Lower lobe of right lung (tissue), 2 donors: Measurements from ENCODE around the gene PLEKHG3. TPM values are rescaled to one million over a fixed set of nuclear protein-coding genes. Genes with fewer than 3 reads are reported as not detected.

Experiments
- ATAC-seq, 2 donors: fragments of 200-7000 bp; cut with Tn5 transposase; one replicate each; pipeline ENCODE4 v1.9.1; 2020 to 2022; ENCODE audit warnings: mild to moderate bottlenecking in 2 of 2, moderate library complexity in 2 of 2
- DNase-seq: peaks from one replicate; pipeline ENCODE4 v3.0.0-alpha.2; 2020
- H3K27ac ChIP-seq: fragments of 200-600 bp; one replicate; pipeline ENCODE4 v1.8.0; 2022
- H3K27me3 ChIP-seq: fragments of 200-600 bp; one replicate; pipeline ENCODE4 v1.8.0; 2022; ENCODE audit warnings: low read depth
- H3K36me3 ChIP-seq: fragments of 200-600 bp; one replicate; pipeline ENCODE4 v1.8.0; 2022; ENCODE audit warnings: mild to moderate bottlenecking
- H3K4me1 ChIP-seq: fragments of 200-600 bp; one replicate; pipeline ENCODE4 v1.8.0; 2022
- H3K4me3 ChIP-seq: fragments of 200-600 bp; one replicate; pipeline ENCODE4 v1.8.0; 2022; ENCODE audit warnings: mild to moderate bottlenecking
- H3K9me3 ChIP-seq: fragments of 200-600 bp; one replicate; pipeline ENCODE4 v1.8.0; 2022
- intact Hi-C: fragments of 100-400 bp; cut with DNase I; formaldehyde crosslinking; loops from one replicate; pipeline ENCODE4 v1.11.0; 2022
- total RNA-seq: library from RNA; stranded (reverse); fragmentation: NEBNext Ultra II Directional; extraction: Animal tissue kit (Norgen Biotek cat#: 25700); gene quantifications from one replicate; pipeline ENCODE4 v1.2.1, GENCODE V29; 2021
- TF ChIP-seq, protein P1 (sequence below): fragments of 200-600 bp; IDR thresholded peaks from one replicate; pipeline ENCODE4 v1.8.0; 2022; ENCODE audit warnings: antibody characterized with exemption, mild to moderate bottlenecking
- donor health status: DM: no; HTN: yes; CAD: no; lungs with severe emphysema.

The PLEKHG3 gene
- total RNA-seq, 1 donor from 2014 or later = 33.1 TPM

DNA sequence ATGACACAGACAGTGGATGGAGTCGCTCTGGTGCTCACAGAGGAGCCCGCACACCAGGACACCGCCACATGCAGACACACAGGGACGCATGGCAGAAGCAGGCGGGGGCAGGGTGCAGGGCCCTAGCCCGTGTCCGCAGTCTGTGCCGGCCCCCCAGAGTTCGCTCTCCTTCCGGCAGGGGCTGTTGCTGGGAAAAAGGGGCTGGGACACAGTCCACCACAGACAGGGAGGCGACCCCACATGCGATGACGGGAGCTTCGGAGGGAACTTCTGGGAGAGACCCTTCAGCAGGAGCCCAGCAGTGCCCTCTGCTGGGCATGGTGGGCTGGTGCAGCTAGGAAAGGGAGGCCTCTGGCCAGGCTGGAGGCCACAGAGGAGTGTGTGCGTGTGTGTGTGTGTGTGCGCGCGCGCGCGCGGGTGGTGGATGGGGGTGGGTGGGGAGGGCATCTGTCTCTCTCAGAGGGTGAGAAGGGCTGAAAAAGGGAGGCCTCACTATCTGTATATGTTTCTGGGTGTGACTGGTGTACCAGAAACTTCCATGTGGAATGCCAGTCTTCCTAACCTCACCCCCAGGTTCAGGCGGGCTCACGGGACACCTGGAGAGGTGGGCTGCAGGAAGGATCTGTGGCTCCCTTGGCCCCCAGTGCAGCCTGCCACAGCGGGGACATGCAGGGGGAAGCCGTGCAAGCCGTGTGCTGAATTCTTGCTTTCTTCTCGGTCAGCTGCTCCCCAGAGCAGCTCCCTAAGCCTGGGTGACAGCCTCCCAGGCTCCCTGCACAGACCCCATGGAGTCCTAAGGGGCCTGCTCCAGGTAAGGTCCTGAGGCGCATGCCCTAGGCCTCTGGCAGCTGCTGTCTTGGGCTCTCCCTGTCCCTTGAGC, 60.7 kb downstream of the PLEKHG3 start:
- Histone ChIP-seq H3K27me3 (no peaks in the 10 kb centered on the region), H3K36me3 (no peaks in the 10 kb centered on the region), H3K4me3 (no peak overlapping the region), H3K9me3 (no peaks in the 10 kb centered on the region), H3K4me1 (peaks cover 30% of the 10 kb centered on the region), H3K27ac (no peak overlapping the region)
- ATAC-seq (peak; percentile 82 to 83), DNase-seq (peak; percentile 77)
- TF ChIP-seq, protein P1, sequence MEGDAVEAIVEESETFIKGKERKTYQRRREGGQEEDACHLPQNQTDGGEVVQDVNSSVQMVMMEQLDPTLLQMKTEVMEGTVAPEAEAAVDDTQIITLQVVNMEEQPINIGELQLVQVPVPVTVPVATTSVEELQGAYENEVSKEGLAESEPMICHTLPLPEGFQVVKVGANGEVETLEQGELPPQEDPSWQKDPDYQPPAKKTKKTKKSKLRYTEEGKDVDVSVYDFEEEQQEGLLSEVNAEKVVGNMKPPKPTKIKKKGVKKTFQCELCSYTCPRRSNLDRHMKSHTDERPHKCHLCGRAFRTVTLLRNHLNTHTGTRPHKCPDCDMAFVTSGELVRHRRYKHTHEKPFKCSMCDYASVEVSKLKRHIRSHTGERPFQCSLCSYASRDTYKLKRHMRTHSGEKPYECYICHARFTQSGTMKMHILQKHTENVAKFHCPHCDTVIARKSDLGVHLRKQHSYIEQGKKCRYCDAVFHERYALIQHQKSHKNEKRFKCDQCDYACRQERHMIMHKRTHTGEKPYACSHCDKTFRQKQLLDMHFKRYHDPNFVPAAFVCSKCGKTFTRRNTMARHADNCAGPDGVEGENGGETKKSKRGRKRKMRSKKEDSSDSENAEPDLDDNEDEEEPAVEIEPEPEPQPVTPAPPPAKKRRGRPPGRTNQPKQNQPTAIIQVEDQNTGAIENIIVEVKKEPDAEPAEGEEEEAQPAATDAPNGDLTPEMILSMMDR = peak; percentile 88
- intact Hi-C loops = no loop called here

DNA sequence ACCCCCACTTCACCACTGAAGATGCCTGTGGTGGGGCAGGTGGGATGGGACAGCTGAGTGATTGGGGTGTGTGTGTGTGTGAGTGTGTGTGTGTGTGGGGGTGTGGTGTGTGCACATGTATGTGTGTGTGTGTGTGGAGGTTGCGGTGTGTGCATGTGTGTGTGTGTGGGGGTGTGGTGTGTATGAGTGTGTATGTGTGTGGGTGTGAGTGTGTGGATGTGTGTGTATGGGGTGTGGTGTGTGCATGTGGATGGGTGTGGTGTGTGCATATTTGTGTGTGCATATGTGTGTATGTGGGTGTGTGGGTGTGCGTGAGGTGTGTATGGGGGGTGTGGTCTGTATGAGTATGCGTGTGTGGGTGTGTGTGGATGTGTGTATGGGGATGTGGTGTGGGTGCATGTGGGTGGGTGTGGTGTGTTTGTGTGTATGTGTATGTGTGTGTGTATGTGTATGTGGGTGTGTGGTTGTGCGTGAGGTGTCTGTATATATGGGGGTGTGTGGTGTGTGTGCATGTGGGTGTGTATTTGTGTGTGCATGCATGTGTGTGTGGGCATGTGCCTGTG, 61.6 kb downstream of the PLEKHG3 start:
- H3K27ac ChIP-seq = no peak overlapping the region
- peaks cover 29% of the 10 kb centered on the region for H3K4me1 ChIP-seq
- intact Hi-C loops = no loop called here
- DNase-seq (no peak), ATAC-seq (no peak)
- no peaks in the 10 kb centered on the region for H3K9me3 ChIP-seq
- no peaks in the 10 kb centered on the region for H3K27me3 ChIP-seq
- TF ChIP-seq, protein P1 = no peak
- H3K36me3 ChIP-seq = no peaks in the 10 kb centered on the region
- no peak overlapping the region for H3K4me3 ChIP-seq

GRCh38 chr14:64766430-64767151, 62.4 kb downstream of the PLEKHG3 start:
- Histone ChIP-seq H3K36me3 (no peaks in the 10 kb centered on the region), H3K27me3 (no peaks in the 10 kb centered on the region), H3K9me3 (no peaks in the 10 kb centered on the region), H3K27ac (no peak overlapping the region), H3K4me3 (no peak overlapping the region), H3K4me1 (peaks cover 22% of the 10 kb centered on the region)
- TF ChIP-seq, protein P1 = no peak
- ATAC-seq (no peak), DNase-seq (no peak)
- intact Hi-C loops = no loop called here

DNA sequence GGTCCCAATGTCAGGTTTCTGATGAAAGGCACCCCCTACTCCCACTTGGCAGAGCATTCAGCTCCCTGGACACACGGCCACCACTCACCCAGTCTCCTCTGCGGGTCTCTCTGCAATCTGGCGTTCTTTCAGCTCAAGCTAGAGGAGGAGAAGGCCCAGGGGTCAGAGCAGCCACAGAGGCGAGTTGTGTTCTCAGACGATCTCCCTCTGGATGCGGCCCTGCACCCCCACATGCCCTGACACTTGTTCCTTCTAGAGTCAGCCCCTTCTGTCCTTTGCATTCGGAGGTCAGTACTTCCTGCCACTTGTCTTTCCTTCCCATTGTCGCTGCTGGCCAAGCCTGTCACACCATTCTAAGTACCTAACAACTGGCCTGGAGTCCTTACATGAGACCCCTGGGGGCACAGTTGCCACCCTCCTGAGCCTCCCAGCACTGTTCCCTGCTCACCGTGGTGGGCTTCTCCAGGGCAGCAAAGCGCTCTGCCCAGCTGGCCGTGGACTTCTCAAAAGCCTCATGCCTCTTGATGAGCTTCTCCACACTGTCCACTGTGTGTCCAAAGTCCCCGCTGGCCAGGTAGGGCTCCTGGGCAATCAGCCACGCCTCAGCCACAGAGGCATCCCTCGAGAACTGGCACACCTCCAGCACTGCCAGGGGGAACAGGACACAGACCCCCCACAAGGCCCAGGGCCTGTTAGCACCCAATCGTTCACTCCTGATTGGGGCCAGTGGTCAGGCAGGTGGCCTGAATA, 63.2 kb downstream of the PLEKHG3 start:
- Histone ChIP-seq H3K4me3 (no peak overlapping the region), H3K36me3 (no peaks in the 10 kb centered on the region), H3K27me3 (no peaks in the 10 kb centered on the region), H3K9me3 (no peaks in the 10 kb centered on the region), H3K27ac (no peak overlapping the region), H3K4me1 (peaks cover 14% of the 10 kb centered on the region)
- ATAC-seq (no peak), DNase-seq (no peak)
- intact Hi-C loops = no loop called here
- TF ChIP-seq, protein P1 = no peak
